ENCODE results near the gene SRRM4.

SRRM4 gene

DNA sequence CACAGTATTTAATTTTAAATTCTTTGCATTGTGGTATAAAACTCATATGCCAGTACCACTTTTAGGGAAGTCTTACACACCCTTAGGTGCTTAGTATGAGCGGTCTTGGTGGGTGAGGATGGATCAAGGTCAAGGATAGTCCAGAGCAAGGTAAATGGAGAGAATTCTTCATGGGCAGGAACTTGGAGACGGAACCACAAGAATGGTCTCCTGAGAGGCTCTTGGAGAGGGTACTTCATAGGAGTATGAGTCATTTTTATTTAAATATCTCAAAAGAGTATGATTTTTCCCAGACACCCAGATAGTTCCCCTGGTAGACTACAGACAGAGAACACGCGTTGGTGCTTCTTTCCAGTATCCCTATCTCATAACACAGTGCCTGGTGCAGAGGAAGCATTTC, 219.3 kb downstream of the SRRM4 start:
- Histone ChIP-seq H3K79me1 (ENCODE audit: low read length) (peaks cover 8% of the 10 kb centered on the region), H3K27me3 (ENCODE audit: insufficient read depth, low read length) (no peaks in the 10 kb centered on the region), H3K18ac (ENCODE audit: low read length) (no peak overlapping the region), H3K79me2 (ENCODE audit: control insufficient read depth, insufficient read depth, low read length, poor library complexity) (no peaks in the 10 kb centered on the region), H2BK12ac (ENCODE audit: low read length) (no peak overlapping the region), H3K14ac (ENCODE audit: low read length) (no peak overlapping the region), H2BK120ac (ENCODE audit: insufficient read depth, low read length, poor library complexity) (no peak overlapping the region), H3K4ac (ENCODE audit: low read depth, low read length) (no peak overlapping the region), H2BK5ac (ENCODE audit: low read depth, low read length, poor library complexity) (no peak overlapping the region), H3K27ac (ENCODE audit: low read depth, low read length) (no peak overlapping the region), H4K91ac (ENCODE audit: low read depth, low read length) (no peak overlapping the region), H3K4me1 (ENCODE audit: control insufficient read depth in 1 of 2, insufficient read depth in 2 of 2, low read length in 2 of 2) (peaks cover 5 to 21% of the 10 kb centered on the region in 2 experiments), H3K4me2 (ENCODE audit: low read length) (no peak overlapping the region), H3K23ac (ENCODE audit: low read length) (no peak overlapping the region), H2AK5ac (ENCODE audit: low read length) (no peak overlapping the region), H3K9ac (ENCODE audit: low read length) (no peak overlapping the region), H4K12ac (ENCODE audit: low read depth, low read length) (no peak overlapping the region), H3K4me3 (ENCODE audit: low read depth, low read length) (no peak overlapping the region), H4K8ac (ENCODE audit: low read depth, low read length) (no peak overlapping the region), H3K36me3 (ENCODE audit: control insufficient read depth in 1 of 2, insufficient read depth in 2 of 2, low read length in 2 of 2) (peaks cover 2% of the 10 kb centered on the region in 2 experiments), H2AFZ (ENCODE audit: insufficient read depth, low read length, poor library complexity) (no peak overlapping the region), H3K9me3 (ENCODE audit: insufficient read depth, low read depth, low read length) (no peaks in the 10 kb centered on the region)
- WGBS (ENCODE audit: extremely low coverage, insufficient coverage, insufficient read length) = no CpG with 5 or more reads among the region's 4 CpGs
- DNase-seq = no peak

DNA sequence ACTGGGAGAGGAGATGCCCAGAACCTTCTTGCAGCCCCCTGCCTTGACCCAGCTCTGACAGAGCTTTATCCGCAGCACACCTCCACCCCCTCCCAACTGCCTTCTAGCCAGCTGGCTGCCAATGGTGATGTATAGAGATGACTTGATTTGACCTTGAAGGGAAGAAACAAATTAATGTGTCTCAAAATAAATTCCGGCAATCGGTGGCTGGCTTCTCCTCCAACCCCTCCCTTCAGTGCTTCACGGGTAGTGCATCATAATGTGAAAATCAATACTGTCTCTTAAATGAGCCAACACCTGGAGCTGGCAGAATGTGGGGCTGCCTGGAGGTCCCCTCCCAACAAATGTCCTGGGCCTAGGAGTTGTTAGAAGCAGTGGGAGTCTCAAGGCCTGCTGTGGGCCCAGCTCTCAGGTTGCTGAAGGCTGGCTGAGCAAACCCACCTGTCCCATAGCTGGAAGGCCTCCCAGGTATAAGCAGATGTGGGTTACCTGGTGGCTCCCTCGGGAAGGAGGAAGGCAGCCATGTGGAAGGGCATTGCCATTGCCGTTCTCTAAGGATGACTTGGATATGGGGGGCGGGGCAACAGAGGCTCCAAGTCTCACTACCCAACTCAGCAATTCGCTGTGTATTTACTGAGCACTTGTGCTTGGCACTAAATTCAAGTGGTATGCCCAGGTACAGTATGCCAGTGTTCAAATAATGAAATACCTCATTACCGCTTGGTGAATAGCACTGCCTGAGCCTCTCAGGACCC, 220.6 kb downstream of the SRRM4 start:
- Histone ChIP-seq H2BK5ac (ENCODE audit: low read depth, low read length, poor library complexity) (no peak overlapping the region), H3K4me3 (ENCODE audit: low read depth, low read length) (no peak overlapping the region), H4K12ac (ENCODE audit: low read depth, low read length) (no peak overlapping the region), H2AFZ (ENCODE audit: insufficient read depth, low read length, poor library complexity) (no peak overlapping the region), H4K91ac (ENCODE audit: low read depth, low read length) (peak overlapping the region; percentile 45), H4K8ac (ENCODE audit: low read depth, low read length) (no peak overlapping the region), H3K9me3 (ENCODE audit: insufficient read depth, low read depth, low read length) (no peaks in the 10 kb centered on the region), H3K27ac (ENCODE audit: low read depth, low read length) (no peak overlapping the region), H3K36me3 (ENCODE audit: control insufficient read depth in 1 of 2, insufficient read depth in 2 of 2, low read length in 2 of 2) (no peaks in the 10 kb centered on the region), H3K79me2 (ENCODE audit: control insufficient read depth, insufficient read depth, low read length, poor library complexity) (no peaks in the 10 kb centered on the region), H2AK5ac (ENCODE audit: low read length) (no peak overlapping the region), H3K14ac (ENCODE audit: low read length) (no peak overlapping the region), H2BK12ac (ENCODE audit: low read length) (peak overlapping the region; percentile 2), H3K4me2 (ENCODE audit: low read length) (no peak overlapping the region), H3K9ac (ENCODE audit: low read length) (no peak overlapping the region), H3K4me1 (ENCODE audit: control insufficient read depth in 1 of 2, insufficient read depth in 2 of 2, low read length in 2 of 2) (peaks cover 5 to 21% of the 10 kb centered on the region in 2 experiments), H3K4ac (ENCODE audit: low read depth, low read length) (no peak overlapping the region), H3K18ac (ENCODE audit: low read length) (no peak overlapping the region), H3K79me1 (ENCODE audit: low read length) (peaks cover 8% of the 10 kb centered on the region), H2BK120ac (ENCODE audit: insufficient read depth, low read length, poor library complexity) (no peak overlapping the region), H3K27me3 (ENCODE audit: insufficient read depth, low read length) (no peaks in the 10 kb centered on the region), H3K23ac (ENCODE audit: low read length) (no peak overlapping the region)
- WGBS (ENCODE audit: extremely low coverage, insufficient coverage, insufficient read length) = no CpG with 5 or more reads among the region's 9 CpGs
- DNase-seq = no peak

DNA sequence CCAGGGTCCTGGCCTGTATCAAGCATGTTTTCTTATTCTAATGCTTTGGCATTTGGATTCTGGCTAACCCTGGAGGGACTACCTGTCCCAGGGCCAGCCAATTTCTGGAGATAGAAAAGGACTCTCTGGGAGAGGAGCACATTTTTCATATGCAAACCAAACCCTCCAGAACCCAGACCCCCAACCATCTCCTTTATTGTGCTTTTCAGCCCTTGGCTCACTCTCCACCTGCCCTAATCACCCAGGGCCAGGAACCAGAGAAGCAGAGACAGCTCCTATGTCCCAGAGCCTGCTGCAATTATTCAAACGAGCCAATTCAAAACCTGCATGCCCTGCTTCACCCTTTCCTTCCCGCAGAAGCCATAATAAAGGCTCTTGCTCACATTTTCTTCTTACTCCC, 221.2 kb downstream of the SRRM4 start:
- no CpG with 5 or more reads among the region's 2 CpGs for WGBS (ENCODE audit: extremely low coverage, insufficient coverage, insufficient read length)
- no peak overlapping the region for H4K91ac ChIP-seq (ENCODE audit: low read depth, low read length)
- H2AK5ac ChIP-seq (ENCODE audit: low read length) = no peak overlapping the region
- H3K23ac ChIP-seq (ENCODE audit: low read length) = no peak overlapping the region
- H3K4ac ChIP-seq (ENCODE audit: low read depth, low read length) = no peak overlapping the region
- H3K4me3 ChIP-seq (ENCODE audit: low read depth, low read length) = no peak overlapping the region
- no peak overlapping the region for H4K12ac ChIP-seq (ENCODE audit: low read depth, low read length)
- no peak overlapping the region for H3K14ac ChIP-seq (ENCODE audit: low read length)
- H3K9me3 ChIP-seq (ENCODE audit: insufficient read depth, low read depth, low read length) = no peaks in the 10 kb centered on the region
- H3K9ac ChIP-seq (ENCODE audit: low read length) = no peak overlapping the region
- peaks cover 8% of the 10 kb centered on the region for H3K79me1 ChIP-seq (ENCODE audit: low read length)
- H3K18ac ChIP-seq (ENCODE audit: low read length) = no peak overlapping the region
- H4K8ac ChIP-seq (ENCODE audit: low read depth, low read length) = no peak overlapping the region
- no peaks in the 10 kb centered on the region for H3K36me3 ChIP-seq (ENCODE audit: control insufficient read depth in 1 of 2, insufficient read depth in 2 of 2, low read length in 2 of 2)
- H3K4me2 ChIP-seq (ENCODE audit: low read length) = no peak overlapping the region
- no peaks in the 10 kb centered on the region for H3K79me2 ChIP-seq (ENCODE audit: control insufficient read depth, insufficient read depth, low read length, poor library complexity)
- no peak for DNase-seq
- H3K27me3 ChIP-seq (ENCODE audit: insufficient read depth, low read length) = no peaks in the 10 kb centered on the region
- H3K27ac ChIP-seq (ENCODE audit: low read depth, low read length) = no peak overlapping the region
- no peak overlapping the region for H2BK12ac ChIP-seq (ENCODE audit: low read length)
- H2AFZ ChIP-seq (ENCODE audit: insufficient read depth, low read length, poor library complexity) = no peak overlapping the region
- H2BK120ac ChIP-seq (ENCODE audit: insufficient read depth, low read length, poor library complexity) = no peak overlapping the region
- no peak overlapping the region for H2BK5ac ChIP-seq (ENCODE audit: low read depth, low read length, poor library complexity)
- H3K4me1 ChIP-seq (ENCODE audit: control insufficient read depth in 1 of 2, insufficient read depth in 2 of 2, low read length in 2 of 2) = peaks cover 9 to 26% of the 10 kb centered on the region in 2 experiments

DNA sequence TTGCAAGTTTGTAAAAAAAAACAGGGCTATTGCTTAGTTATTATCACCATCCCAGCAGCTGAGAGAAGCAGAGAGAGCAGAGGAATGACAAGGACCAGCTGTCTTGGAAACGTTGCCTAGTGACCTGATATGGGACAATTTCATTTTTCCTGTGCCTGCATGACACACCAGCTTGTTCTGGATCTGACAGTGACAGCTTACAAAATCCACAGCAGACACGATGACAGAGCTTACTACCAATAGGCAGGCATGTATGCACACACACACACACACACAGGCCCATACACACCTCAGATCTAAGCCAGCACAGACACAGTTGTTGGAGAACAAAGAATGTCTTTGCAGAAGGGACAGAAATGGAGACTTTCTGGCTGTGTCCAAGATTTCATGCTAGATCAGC, 222.8 kb downstream of the SRRM4 start:
- no peak overlapping the region for H3K4ac ChIP-seq (ENCODE audit: low read depth, low read length)
- no peaks in the 10 kb centered on the region for H3K27me3 ChIP-seq (ENCODE audit: insufficient read depth, low read length)
- no peak overlapping the region for H3K4me2 ChIP-seq (ENCODE audit: low read length)
- H3K18ac ChIP-seq (ENCODE audit: low read length) = no peak overlapping the region
- no peak overlapping the region for H3K4me3 ChIP-seq (ENCODE audit: low read depth, low read length)
- WGBS (ENCODE audit: extremely low coverage, insufficient coverage, insufficient read length) = no CpG with 5 or more reads among the region's 2 CpGs
- H2AFZ ChIP-seq (ENCODE audit: insufficient read depth, low read length, poor library complexity) = no peak overlapping the region
- no peak overlapping the region for H3K14ac ChIP-seq (ENCODE audit: low read length)
- H2BK5ac ChIP-seq (ENCODE audit: low read depth, low read length, poor library complexity) = no peak overlapping the region
- H3K27ac ChIP-seq (ENCODE audit: low read depth, low read length) = no peak overlapping the region
- DNase-seq = peak; percentile 22 to 64
- no peak overlapping the region for H2AK5ac ChIP-seq (ENCODE audit: low read length)
- peaks cover 4% of the 10 kb centered on the region for H3K79me1 ChIP-seq (ENCODE audit: low read length)
- H4K8ac ChIP-seq (ENCODE audit: low read depth, low read length) = no peak overlapping the region
- no peaks in the 10 kb centered on the region for H3K36me3 ChIP-seq (ENCODE audit: control insufficient read depth in 1 of 2, insufficient read depth in 2 of 2, low read length in 2 of 2)
- H3K79me2 ChIP-seq (ENCODE audit: control insufficient read depth, insufficient read depth, low read length, poor library complexity) = no peaks in the 10 kb centered on the region
- H2BK12ac ChIP-seq (ENCODE audit: low read length) = no peak overlapping the region
- no peak overlapping the region for H3K9ac ChIP-seq (ENCODE audit: low read length)
- peaks cover 11 to 20% of the 10 kb centered on the region in 2 experiments for H3K4me1 ChIP-seq (ENCODE audit: control insufficient read depth in 1 of 2, insufficient read depth in 2 of 2, low read length in 2 of 2)
- H3K23ac ChIP-seq (ENCODE audit: low read length) = no peak overlapping the region
- H4K12ac ChIP-seq (ENCODE audit: low read depth, low read length) = no peak overlapping the region
- no peak overlapping the region for H4K91ac ChIP-seq (ENCODE audit: low read depth, low read length)
- H2BK120ac ChIP-seq (ENCODE audit: insufficient read depth, low read length, poor library complexity) = no peak overlapping the region
- H3K9me3 ChIP-seq (ENCODE audit: insufficient read depth, low read depth, low read length) = no peaks in the 10 kb centered on the region

Data from trophoblast cell (in vitro differentiated cells and primary cell).